C1 segment of cervical spinal cord (tissue), 14 donors: ENCODE results near the gene HJURP.

Source experiments
- DNase-seq, 14 donors: peaks; one replicate each; lab custom pipeline; 2025; lab: John Stamatoyannopoulos, UW

The HJURP gene

GRCh38 chr2:233794128-233794658 lies 60.1 kb downstream of the HJURP start:
- no peak for DNase-seq

GRCh38 chr2:233793465-233794127 lies 60.7 kb downstream of the HJURP start:
- no peak for DNase-seq

GRCh38 chr2:233792720-233793119 lies 61.6 kb downstream of the HJURP start:
- DNase-seq: no peak

DNA sequence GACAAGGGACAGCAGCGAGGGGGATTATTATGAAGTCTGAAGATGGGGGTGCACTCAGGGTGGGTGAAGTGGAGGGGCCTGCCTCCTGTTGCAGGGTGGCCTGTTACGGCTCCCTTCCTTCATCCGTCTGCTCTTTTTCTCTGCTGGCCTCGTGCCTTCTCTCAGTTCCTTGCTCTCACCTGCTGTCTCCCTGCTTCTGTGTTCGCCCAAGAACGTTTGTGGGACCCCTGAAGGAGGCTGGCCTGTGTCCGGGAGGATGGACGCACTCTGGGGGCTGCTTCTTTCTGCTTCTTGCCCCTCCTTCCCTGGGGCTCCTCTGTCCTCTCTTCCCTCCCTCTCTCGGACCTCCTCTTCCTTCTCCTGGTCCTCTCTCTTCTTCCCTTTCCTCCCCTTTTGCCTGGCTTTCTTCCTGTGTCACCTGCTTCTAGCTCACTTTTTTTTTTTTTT lies 62.4 kb downstream of the HJURP start:
- no peak for DNase-seq

GRCh38 chr2:233791151-233791882 lies 63.0 kb downstream of the HJURP start:
- no peak for DNase-seq

DNA sequence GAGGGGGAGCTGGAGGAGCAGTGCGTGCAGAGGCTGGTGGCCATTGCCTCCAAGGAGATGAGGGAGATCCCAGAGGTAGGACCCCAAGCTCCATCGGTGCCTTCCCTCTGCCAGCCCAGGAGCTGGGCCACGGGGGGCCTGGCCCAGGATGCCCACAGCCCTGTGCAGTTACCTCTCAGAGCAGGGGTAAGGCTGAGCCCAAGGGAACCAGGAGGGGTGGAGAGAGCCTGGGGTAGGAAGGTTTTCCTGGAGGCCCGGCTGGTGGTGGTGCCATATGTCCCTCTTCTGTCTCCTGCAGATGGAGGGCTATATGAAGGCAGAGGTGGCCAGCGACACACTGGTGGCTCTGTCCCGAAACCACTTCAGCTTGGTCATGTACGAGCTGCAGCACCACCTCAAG lies 64.8 kb downstream of the HJURP start:
- no peak for DNase-seq
